NCI-H226 (cell line): ENCODE data around the gene MFN2.
"Not testable (repeated sequence)": the region's sequence is repeated elsewhere in the genome, so short reads cannot be mapped to it uniquely, and the experiment has no call there.

Source experiments
- DNase-seq: peaks from one replicate; pipeline ENCODE4 v3.0.0-alpha.2; 2015

MFN2 gene

DNA sequence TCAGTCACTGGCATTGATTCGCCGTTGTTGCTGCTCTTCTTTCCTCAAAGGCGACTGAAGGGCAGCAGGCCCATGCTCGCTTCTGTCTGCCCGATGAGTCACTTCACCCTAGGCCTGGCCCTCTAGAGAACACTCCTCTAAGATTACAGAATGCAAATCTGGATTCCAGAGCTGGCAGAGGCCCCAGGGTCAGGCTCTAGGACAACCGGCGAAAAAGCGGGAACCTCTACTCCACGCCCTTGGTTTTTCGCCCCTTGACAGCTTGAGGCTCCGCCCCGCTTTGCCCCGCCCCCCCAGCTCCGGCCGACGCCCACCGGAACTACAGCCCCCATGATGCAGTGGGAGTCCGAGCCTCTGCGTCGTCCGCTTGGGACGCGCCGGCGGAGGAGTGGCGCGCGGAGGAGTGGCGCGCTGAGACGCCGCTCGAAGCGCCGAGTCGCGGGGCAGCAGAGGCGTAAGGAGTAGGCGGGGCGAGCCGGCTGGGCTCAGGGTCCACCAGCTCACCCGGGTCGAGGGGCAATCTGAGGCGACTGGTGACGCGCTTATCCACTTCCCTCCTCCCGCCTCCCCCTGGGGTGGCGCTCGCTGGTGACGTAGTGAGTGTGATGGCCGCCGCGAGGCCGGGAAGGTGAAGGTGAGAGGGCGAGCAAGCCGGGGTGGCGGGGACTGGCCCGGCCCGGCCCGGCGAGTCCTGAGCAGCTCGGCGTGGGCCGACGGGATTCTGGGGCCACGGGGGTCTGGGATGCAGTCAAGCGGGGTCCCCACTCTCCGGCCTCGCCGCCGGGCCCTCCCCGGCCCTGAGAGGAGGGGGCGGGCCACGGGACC, at the start of gene MFN2:
Gene MFN2, plus strand, starts transcription at position 594 of the 825 bp plus-strand sequence. CDS start 8,725 bp downstream, outside the sequence.
- peak; percentile 98 for DNase-seq

DNA sequence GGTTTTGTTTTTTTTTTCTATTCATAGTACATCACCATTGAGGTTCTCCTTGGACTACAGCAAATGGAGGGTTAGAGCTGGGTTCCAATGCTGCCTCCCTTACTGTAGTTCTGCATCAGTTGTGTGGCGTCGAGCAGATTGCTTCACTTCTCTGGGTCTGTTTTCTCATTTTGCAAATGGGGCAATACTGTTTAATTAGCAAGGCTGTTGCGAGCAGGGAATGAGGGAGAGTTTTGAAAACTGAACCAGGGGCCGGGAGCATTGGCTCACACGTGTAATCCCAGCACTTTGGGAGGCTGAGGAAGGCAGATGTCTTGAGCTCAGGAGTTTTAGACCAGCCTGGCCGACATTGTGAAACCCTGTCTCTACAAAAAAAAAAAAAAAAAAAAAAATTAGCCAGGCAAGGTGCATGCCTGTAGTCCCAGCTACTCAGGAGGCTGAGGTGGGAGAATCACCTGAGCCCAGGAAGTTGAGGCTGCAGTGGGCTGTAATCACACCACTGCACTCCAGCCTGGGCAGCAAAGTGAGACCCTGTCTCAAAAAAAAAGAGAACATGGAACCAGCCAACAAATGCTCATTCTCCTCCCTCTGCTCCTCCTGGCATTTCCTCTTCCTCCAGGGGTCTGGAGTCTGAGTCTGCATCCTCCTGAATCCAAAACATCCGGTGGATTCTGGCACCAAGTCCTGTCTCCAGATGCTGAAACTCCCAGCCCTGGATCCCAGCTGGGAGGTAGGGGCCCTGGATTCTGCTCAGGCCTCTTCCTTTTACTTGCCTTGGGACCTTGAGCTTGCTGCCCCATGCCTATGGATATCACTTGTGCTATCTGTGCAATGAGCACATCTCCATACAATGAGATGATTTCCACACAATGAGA, 49.4 kb upstream of the MFN2 start:
- DNase-seq, result peak; percentile 54

DNA sequence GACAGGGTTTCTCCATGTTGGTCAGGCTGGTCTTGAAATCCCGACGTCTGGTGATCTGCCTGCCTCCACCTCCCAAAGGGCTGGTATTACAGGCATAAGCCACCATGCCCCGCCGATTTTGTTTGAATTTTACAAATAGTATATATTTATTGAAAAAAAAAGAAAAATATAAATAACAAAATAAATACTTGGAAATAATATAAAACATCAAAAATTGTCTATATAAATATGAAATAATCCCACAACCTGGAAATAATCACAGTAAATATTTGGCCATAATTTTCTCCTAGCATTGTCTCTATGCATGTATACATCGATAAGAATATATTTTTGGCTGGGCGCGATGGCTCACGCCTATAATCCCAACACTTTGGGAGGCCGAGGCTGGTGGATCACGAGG, 48.4 kb upstream of the MFN2 start:
- no peak for DNase-seq

DNA sequence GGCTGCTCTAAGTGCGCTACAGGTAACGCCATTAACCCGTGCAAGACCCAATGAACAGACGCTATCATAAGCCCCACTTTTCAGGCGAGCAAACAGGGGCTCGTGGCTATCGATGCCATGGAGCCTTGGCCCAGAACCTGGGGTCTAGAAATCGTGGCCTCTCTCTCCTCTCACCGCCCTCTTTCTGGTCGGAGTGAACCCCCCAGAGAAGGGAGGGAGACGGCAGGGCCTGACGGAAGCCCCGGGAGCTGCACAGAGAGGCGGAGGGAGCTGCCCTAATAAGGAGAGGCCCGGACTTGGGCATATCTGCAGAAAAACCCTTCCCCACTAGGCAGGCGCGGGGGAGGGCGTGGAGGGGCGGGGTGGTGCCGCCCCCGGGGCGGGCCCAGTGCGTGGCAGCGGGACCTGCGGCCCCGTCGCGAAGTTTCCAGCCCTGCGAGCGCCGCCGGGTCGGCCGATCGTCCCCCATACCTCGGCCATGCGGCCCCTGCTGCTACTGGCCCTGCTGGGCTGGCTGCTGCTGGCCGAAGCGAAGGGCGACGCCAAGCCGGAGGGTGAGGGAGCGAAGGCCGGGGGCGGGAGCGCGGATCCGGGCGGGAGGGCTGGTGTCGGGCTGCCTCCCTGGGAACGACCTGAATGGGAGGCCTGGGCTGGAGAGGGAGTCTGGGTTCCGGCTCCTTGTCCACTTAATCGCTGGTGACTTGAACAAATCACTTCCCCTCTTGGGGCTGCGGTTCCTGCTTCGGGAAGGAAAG, 45.8 kb upstream of the MFN2 start, which contains the start of gene PLOD1:
Gene PLOD1, plus strand, starts transcription at position 416 of the 755 bp plus-strand sequence. Its CDS starts 63 bp downstream, at position 479.
- DNase-seq, result peak; percentile 77

DNA sequence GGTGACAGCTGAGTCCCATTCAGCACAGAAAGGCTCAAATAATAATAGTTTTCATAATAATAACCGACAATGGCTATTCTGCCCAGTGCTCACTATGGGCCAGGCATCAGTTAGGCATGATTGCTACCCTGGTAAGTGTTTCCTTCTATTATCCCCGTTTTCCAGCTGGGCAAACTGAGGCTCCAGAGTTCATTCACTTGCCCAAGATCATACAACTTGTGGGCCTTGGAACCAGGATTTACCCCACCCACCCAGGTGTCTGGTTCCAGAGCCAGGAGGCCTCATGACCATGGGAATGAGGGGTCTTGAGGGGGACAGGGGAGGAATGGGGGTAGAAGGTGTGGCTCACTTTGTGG, 45.2 kb upstream of the MFN2 start:
- no peak for DNase-seq

DNA sequence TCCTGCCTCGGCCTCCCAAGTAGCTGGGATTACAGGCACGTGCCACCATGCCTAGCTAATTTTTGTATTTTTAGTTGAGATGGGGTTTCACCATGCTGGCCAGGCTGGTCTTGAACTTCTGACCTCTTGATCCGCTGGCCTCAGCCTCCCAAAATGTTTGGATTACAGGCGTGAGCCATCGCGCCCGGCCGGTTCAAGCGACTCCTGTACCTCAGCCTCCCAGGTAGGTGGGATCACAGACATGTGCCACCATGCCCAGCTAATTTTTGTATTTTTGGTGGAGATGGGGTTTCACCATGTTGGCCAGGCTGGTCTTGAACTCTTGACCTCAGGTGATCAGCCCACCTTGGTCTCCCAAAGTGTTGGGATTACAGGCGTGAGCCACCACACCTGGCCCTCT, 44.5 kb upstream of the MFN2 start:
- not testable (repeated sequence) for DNase-seq

DNA sequence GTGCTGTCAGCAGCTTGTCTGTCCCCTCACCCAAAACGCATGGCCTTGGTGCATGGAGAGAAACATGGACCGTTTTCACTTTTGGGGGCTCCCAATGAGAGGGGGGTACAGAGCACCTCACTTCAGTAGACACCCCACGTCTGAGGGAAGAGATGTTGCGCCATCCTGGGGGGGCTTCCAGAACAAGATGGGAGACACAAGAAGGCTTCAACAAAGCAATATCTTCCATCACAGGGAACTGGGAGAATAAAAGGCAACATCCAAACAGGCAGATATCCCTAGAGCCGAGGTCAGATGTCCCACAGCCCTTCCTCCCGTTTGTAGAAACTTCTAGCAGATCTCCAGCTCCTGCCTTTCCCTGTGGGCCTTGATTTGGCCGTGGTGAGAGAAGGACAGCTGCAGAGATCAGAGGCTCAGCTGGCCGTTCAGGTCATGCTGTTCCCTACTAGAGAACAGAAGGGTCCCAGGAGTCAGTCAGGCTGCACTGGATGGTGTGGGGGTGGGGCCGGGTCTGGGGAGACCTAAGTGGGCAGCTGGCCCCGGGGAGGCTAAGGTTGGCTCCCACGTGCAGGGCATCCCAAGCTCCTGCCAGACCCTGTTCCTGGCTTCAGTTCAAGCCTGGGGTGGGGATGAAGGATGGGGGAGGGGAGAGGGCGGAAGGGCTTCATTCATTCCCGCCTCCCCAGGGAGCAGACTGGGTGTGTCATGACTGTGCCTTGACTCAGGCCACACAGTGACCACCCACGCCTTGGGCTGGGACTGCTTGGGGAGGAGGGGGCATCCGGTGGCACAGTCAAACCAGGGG, 41.3 kb upstream of the MFN2 start:
- DNase-seq, result no peak

DNA sequence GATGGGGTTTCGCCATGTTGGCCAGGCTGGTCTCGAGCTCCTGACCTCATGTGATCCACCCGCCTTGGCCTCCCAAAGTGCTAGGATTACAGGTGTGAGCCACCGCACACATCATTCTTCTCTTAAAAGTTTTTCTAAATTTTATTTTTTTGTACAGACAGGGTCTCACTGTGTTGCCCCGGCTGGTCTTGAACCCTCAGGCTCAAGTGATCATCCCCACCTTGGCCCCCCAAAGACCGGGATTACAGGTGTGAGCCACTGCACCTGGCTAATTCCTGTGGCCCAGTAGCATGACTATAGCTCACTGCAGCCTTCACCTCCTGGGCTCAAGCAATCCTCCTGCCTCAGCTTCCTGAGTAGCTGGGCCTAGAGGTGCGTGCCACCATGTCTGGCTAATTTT, 40.5 kb upstream of the MFN2 start:
- not testable (repeated sequence) for DNase-seq

DNA sequence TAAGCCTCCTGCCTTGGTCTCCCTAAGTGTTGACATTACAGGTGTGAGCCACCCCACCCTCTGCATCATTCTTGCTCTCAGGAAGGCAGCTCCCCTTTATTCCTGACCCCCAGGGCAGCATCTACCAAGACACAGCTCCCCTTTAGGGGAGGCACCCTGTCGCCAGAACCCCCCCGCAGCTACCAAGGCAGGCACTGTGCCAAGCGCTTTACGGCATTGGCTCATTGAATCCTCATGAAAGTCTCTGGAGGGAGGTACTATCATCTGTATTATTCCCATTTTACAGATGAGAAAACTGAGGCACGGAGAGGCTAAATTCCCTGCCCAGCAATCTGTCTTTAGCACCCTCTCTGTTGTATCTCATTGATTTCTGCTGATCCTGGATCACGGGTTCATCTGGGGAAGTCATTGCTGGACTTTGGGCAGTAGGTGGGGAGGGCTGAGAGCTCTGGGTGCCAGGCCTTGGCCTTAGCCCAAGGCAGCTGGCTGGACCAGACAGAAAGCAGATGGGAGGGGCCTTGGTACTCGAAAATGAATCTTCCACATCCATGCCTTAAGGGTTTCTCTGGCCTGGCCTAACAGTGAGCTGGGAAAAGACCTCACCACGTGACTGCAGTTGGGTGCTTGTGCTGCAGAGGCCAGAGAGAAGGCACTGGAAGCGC, 39.9 kb upstream of the MFN2 start:
- DNase-seq, result no peak

DNA sequence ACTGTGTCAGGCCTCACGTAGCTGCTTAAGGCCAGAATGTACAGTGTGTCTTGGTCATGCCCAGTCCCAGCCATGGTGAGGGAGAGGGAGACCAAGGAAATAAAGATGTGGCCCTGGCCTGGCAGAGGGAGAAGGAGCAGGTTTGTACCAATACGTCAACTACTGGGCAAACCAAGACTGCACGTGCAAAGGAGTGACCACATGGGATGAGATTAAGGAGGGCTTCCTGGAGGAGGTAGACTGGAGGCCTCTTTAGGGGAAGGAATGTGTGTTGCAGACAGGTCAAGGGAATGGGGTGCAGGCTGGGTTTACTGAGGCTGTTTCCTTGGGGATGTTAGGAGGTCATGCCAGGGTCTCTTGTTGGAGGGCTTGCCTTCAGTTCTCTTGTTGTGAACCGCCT, 38.0 kb upstream of the MFN2 start:
- DNase-seq, result no peak

DNA sequence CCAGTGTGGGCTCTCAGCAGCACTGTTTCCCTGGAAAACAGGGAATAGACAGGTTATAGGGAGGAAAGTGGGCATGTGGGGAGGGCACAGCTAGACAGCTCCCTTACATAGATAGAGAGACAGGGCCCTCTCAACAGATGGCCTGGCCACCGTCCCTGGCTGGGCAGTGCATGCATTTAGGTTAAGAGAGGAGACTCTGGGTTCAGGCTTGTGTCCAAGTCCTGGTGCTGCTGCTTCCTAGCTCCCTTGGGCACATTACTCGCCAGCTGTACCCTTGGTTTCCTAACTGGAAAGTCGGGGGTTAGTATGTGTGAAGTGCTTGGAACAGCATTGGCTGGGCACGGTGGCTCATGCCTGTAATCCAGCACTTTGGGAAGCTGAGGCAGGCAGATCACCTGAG, 36.6 kb upstream of the MFN2 start:
- DNase-seq, result no peak

DNA sequence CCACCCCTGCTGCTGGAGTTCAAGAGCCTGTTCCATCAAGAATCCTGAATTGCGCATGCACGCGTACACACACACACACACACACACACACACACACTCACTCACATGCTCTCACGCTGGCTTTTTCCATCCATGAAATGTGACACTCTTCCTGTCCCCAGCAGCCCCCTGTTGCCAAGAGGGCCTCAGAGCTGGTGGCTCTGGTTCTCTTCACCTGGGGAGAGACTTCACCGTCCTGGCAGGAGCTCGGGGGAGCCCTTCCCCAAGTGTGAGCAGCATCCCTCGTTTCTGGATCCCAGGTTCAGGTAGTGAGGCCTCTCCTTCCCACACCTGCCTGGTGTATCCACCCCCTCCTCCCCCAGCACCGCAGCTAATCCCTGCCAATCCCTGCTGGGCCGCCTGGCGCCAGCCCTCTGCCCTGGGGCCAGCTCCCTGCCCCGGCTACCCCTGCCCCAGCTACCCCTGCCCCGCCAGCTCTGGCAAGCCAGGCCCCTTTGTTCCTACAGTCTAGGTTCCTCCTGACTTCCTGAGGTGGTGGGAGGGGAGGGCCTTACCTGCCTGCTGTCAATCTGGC, 35.8 kb upstream of the MFN2 start:
- DNase-seq, result no peak

DNA sequence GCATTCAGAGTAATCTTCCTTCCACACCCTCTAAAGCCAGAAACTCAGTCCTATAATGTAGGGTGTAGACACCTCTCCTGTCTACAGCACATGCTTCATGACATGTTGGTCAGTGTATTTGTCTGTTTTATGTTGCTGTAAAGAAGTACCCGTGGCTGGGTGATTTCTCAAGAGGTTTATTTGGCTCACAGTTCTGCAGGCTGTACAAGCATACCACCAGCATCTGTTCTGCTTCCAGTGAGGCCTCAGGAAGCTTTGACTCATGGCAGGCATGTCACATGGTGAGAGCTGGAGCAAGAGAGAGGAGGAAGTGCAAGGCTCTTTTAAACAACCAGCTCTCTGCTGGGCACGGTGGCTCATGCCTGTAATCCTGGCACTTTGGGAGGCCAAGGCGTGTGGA, 33.6 kb upstream of the MFN2 start:
- no peak for DNase-seq

DNA sequence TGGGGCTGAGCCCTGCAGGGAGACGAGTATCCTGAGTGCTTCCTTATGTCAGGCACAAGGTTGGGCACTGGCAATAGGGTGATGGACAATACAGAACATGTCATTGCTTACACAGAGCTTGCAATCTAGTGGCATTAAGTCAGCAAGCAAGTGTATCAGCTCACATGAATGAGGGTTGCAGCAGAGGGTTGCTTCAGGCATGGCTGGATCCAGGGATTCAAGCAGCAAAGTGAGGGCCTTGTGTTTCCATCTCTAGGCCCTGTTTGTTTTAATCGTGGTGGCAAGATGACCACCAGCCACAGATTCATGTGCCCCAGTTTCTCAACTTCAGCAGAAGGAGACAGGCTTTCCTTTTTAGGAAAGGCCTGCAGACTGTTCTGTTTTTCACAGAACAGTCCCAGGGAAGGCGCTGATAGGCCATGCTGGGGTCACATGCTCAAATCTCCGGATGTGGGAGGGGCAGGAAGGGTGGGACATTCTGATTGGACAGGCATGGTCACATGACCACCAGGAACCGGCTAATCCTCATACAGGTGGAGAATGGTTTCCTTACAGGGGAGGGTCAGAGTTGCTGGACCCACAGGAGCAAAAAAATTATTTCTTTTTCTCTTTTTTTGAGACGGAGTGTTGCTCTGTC, 31.3 kb upstream of the MFN2 start:
- DNase-seq, result no peak

DNA sequence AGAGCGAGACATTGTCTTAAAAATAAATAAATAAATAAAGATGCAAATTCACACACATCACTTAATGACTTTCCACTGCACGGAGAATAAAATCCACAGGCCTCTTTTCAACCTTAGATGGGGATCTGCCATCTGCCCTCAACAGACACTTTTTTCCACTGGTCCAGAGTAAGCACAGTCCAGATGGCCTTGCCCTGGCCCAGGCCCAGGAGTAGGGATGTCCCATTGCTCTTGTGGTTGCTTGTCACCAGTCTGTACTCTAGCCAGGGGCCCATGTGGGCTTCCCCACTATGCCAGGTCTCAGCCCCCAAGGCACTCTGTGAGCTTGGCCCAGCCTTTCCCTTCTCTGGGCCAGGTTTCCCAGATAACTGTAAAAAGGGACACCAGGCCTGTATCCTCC, 28.3 kb upstream of the MFN2 start:
- no peak for DNase-seq

DNA sequence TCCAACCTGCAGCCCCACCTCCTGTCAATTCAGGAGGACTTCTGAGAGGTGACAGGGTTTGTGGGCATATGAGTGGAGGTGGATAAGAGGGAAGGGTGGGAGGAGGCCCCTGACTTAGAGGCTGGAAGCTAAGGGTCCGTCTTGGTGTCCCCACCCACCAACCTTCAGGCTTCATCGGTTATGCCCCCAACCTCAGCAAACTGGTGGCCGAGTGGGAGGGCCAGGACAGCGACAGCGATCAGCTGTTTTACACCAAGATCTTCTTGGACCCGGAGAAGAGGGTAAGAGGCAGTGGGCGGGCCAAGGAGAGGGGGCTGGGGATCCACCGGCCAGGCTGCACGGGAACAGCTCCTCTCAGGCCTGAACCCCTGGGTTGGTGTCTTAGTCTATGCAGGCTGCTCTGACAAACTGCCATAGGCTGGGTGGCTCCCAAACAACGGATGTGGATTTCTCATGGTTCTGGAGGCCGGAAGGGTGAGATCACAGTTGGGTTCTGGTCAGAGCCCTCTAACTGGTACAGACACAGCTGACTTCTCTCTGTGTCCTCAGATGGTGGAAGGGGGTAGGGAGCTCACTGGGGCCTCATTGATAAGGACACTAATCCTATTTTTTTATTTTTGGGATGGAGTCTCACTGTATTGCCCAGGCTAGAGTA, 27.7 kb upstream of the MFN2 start:
- DNase-seq, result no peak

DNA sequence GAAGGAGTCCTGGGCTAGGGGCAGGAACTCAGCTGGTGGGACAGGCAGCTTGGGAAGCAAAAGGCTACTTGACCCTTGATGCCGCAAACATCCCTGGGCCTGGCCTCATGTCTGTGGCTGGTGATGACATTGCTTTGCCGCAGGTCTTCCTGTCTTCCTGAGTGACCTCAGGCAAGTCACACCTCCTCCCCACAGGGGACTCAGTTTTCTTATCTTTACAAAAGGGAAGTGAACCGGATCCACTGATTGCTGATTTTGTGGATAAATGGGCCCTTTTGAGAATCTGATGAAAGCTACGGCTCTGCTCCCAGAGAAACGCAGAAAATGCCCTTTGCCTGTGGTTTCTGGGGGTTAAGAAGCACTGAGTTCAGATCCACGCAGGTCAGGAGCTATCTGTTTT, 25.0 kb upstream of the MFN2 start:
- DNase-seq, result no peak

DNA sequence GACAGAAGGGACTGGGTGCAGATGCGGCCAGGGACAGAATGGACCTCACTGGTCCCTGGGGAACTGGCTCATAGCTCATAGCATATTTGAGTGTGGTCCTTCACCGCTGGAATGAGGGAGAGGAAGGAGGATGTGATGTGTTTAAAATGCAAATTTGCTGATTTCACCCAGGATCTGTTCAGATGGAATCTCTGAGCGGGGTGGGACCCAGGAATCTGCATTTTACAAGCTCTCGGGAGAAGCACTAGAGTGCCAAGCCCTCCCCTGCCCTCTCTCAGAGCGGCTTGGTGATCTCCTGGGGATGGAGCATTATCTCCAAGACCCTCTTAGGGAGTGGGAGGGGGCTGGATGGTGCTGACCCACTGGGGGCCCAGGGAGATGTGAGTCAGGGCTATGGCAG, 22.8 kb upstream of the MFN2 start:
- DNase-seq, result no peak

DNA sequence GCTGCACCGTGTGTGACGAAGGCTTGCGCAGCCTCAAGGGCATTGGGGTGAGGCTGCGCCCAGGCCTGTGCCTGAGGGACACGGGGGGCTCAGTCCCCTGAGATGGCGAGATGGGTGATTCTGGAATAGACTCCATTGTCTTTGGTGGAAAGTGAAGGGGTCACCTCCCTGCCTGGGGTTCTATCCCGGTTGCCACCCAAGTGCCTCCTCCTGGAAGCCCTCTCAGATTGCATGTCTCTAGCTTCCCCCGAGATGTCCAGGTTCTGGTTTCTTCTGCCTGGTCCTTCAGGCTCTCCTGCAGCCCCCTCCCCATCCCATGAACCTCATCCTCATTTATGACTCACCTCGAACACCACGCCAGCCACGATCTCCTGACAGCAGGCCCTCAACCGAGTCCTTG, 22.3 kb upstream of the MFN2 start:
- no peak for DNase-seq

DNA sequence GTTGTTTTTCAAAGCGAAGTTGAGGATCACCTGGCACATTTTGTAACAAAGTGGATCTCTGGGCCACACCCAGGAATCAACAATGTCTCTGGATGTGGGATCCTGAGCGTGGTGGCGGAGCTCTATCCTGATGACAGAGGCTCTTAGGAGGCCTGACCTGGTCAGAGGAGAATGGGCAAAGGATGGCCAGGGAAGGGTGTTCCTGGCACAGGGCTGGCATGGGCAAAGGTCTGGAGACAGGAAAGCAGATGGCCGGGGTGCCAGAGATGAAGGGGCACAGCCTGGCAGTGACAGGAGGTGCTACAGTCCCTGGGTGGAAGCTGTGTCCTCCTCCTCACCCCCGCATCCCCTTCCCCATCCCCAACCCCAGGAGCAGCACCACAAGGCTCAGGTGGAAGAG, 20.0 kb upstream of the MFN2 start:
- DNase-seq, result no peak
